Medulla oblongata (tissue), 1 donor: ENCODE results near the gene DDA1.
"Not testable (repeated sequence)": the region's sequence is repeated elsewhere in the genome, so short reads cannot be mapped to it uniquely, and the experiment has no call there.

ENCODE experiments used
- DNase-seq: peaks from one replicate; pipeline ENCODE4 v3.0.0-alpha.2; 2015; ENCODE audit errors: extremely low spot score

DDA1 gene

DNA sequence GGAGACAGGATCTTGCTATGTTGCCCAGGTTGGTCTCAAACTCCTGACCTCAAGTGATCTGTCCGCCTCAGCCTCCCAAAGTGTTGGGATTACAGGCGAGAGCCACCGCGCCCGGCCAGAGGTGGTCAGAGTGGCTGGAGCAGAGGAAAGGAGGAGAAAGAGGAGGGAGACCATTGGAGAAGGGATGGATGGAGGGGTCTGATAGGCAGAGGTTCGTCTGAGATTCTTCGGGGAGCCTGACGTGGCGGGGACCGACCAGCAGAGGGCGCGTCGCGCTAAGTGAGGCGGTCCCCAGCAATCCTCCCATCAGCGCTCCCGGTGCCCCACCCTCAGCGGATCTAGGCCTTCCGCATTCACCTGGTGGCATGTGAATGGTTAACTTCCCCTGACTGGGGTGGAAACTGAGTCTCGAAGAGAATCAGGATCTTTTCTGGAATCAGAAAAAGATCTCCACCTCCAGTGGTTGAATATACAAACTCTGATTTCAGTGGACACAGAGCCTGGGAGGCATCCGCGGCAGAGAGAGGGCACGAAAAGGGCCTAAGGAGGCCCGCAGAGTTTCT is 36.8 kb downstream of the DDA1 start:
- DNase-seq: peak; percentile 63

DNA sequence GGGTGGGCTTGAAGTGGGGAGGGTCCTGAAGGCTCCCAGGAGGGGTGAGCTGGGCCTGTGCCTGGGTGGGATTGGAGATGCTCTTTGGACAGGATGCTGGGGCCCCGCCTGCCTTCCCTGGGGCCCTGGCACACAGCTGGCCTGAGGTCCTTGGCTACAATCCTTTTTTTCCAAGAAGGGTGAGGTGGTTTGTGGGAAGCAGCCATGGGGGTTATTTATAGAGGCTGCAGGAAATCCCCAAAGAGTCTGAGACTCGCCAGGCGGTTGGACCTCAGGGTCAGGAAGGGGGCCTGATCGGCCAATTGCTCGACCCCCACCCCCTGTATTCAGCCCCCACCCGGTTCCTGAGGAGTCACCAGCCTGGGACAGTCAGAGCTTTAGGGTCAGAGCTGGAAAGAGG is 38.0 kb downstream of the DDA1 start:
- no peak for DNase-seq

DNA sequence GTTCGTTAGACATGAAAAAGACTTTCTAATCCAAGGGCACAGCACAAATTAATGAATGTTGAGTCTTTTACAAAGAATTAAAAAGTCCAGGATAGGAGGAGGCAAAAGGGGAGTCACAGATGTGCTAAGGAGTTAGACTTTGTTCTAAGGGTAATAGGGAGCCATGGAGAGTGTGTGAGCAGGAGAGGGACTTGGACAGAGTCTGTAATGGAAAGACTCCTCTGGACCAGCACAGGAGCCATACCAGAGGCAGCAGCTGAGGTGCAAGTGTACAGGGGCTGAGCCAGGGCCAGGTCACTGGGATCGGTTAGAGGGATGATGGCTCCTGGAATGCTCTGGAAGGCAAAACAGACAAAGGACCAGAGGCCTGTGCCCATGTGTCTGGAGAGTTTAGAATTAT is 38.5 kb downstream of the DDA1 start:
- no peak for DNase-seq

- DNase-seq: peak; percentile 25
Measured at GRCh38 chr19:17348700-17349099, 39.3 kb downstream of the DDA1 start.

- DNase-seq: no peak
Measured at GRCh38 chr19:17351815-17352435, 42.6 kb downstream of the DDA1 start.

GRCh38 chr19:17352608-17353280 is 43.4 kb downstream of the DDA1 start:
- DNase-seq: no peak

DNA sequence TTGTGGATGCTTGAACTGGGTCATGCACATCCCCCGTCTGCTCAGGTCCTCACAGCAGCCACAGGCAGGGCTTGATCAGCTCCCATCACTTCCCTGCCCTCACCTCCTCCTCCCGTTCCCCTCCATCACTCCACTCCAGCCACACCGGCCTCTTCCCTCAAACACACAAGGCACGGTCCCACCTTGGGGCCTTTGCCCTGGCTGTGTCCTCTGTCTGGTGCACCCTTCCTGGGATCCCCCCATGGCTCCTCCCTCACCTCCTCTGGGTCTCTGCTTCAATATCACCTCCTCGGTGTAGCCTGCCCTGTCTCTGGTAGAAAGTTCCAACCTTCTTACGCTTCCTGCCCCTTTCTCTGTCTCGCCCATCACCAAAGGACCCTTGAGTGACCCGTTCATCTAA is 44.0 kb downstream of the DDA1 start:
- DNase-seq: no peak

GRCh38 chr19:17357078-17357666 is 47.8 kb downstream of the DDA1 start:
- no peak for DNase-seq

- no peak for DNase-seq
Measured at GRCh38 chr19:17357724-17358123, 48.4 kb downstream of the DDA1 start.

DNA sequence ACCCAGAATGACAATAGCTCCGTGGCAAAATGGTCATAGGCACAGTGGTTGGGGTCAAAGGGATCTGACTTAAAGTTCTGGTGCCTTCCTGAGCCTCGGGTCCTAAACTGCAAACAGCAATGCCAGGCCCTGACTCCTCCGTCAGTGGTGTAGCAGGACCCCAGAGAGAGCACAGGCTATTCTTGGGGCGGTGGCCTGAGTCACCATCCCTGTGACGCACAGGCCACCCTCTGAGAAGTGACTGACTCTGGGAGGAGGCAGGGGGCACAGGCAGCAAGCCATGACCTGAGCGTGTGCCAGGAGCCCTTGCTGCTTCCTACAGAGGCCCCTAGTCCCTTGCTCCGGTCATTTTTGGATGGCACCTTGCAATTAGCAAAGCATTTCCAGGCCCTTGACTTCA is 49.0 kb downstream of the DDA1 start:
- DNase-seq: no peak

GRCh38 chr19:17359905-17360800 is 50.8 kb downstream of the DDA1 start:
- no peak for DNase-seq

GRCh38 chr19:17363852-17364605 is 54.7 kb downstream of the DDA1 start:
- DNase-seq: not testable (repeated sequence)

DNA sequence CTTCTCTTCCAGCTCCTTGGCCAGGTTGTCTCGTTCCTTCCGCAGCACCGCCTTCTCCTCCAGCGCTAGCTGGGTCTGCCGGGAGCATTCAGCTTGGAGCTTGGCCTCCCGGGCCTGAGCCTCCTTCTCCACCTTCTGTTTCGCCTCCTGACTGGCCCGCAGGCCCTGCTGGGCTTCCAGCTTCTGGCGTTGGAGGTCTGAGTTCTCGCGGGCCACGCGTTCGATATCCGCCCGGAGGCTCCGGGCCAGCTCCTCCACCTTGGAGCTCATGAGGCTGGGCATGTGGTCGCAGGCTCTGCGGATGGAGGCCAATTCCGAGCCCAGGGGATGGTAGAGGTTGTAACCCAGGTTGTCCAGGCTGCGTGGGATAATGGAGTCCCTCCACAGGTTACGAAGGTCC is 56.0 kb downstream of the DDA1 start:
- DNase-seq: no peak

DNA sequence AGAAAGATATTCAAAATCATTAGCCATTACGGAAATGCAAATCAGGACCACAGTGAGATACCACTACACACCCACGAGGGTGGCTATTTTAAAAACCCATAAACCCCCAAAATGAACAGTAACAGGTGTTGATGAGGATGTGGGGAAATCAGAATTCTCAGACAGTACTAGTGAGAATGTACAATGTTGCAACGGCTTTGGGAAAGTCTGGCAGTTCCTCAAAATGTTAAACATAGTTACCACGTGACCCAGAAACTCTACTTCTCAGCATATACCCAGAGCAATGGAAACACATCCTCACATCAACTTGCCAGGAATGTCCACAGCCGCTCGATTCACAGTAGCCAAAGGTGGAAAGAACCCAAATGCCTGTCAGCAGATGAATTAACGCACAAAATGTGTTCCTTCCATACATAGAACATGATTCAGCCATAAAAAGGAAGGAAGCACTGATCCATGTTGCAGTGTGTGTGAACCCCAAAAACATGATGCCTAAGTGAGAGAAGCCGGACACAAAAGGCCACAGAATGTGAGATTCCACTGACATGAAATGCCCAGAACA is 60.7 kb downstream of the DDA1 start:
- peak; percentile 77 for DNase-seq
